CD14-positive monocyte (primary cell): ENCODE results near the gene SLC27A1. TPM values are rescaled to one million over a fixed set of nuclear protein-coding genes. Genes with fewer than 3 reads are reported as not detected.
"Not testable (repeated sequence)": the region's sequence is repeated elsewhere in the genome, so short reads cannot be mapped to it uniquely, and the experiment has no call there.

Experiments
- DNase-seq, 3 donors: peaks; one replicate each; pipeline ENCODE4 v3.0.0-alpha.2; 2011 to 2022
- H2AFZ ChIP-seq: 2 replicates; pipeline ENCODE4 v1.6.0; 2012; ENCODE audit warnings: mild to moderate bottlenecking, low read depth, low read length, inconsistent platforms; ENCODE audit not compliant: insufficient read depth, poor library complexity, severe bottlenecking
- H3K27ac ChIP-seq, 2 donors: 1 replicate in 1 of 2; 2 replicates in 1 of 2; pipeline ENCODE4 v1.5.1; 2012 to 2013; ENCODE audit warnings: low read length in 2 of 2, control low read depth in 1 of 2, inconsistent platforms in 1 of 2, low read depth in 1 of 2, mild to moderate bottlenecking in 1 of 2
- H3K27me3 ChIP-seq, 2 donors: one replicate each; pipeline versions ENCODE4 v1.6.0 to v1.6.1; 2011 to 2013; ENCODE audit warnings: low read length in 2 of 2; ENCODE audit not compliant: control insufficient read depth in 2 of 2, insufficient read depth in 2 of 2
- H3K36me3 ChIP-seq, 2 donors: replicated peaks in 1 of 2; 1 replicate in 1 of 2; 2 replicates in 1 of 2; pipeline versions ENCODE4 v1.5.1 to v1.6.1; 2012 to 2013; ENCODE audit warnings: low read length in 2 of 2, control low read depth in 1 of 2, inconsistent platforms in 1 of 2, mild to moderate bottlenecking in 1 of 2; ENCODE audit not compliant: insufficient read depth in 2 of 2, control insufficient read depth in 1 of 2
- H3K4me1 ChIP-seq, 2 donors: 1 replicate in 1 of 2; 2 replicates in 1 of 2; pipeline versions ENCODE4 v1.5.1 to v1.6.1; 2012 to 2013; ENCODE audit warnings: low read length in 2 of 2, control low read depth in 1 of 2, inconsistent platforms in 1 of 2, mild to moderate bottlenecking in 1 of 2, moderate library complexity in 1 of 2; ENCODE audit not compliant: insufficient read depth in 2 of 2, control insufficient read depth in 1 of 2
- H3K4me2 ChIP-seq: replicated peaks from 2 replicates; pipeline ENCODE3; 2012; ENCODE audit warnings: low read length, moderate library complexity, mild to moderate bottlenecking; ENCODE audit not compliant: poor library complexity, severe bottlenecking; ENCODE audit errors: extremely low read depth
- H3K4me3 ChIP-seq, 3 experiments: fragments of 200-600 bp in 1 of 3; sonication (generic) in 1 of 3; replicated peaks in 1 of 3; 1 replicate in 2 of 3; 2 replicates in 1 of 3; pipeline ENCODE4 v1.5.1; 2011 to 2013; ENCODE audit warnings: low read length in 3 of 3, mild to moderate bottlenecking in 3 of 3, control low read depth in 2 of 3, low read depth in 2 of 3, inconsistent platforms in 1 of 3, moderate library complexity in 1 of 3
- H3K79me2 ChIP-seq: 2 replicates; pipeline ENCODE4 v1.6.0; 2012; ENCODE audit warnings: mild to moderate bottlenecking, control low read depth, inconsistent platforms, low read length, moderate library complexity; ENCODE audit not compliant: insufficient read depth
- H3K9ac ChIP-seq: 2 replicates; pipeline ENCODE4 v1.6.0; 2017; ENCODE audit warnings: low read length, mild to moderate bottlenecking; ENCODE audit not compliant: insufficient read depth, poor library complexity, severe bottlenecking
- H3K9me3 ChIP-seq, 2 donors: replicated peaks in 1 of 2; 1 replicate in 1 of 2; 2 replicates in 1 of 2; pipeline versions ENCODE4 v1.5.1 to v1.6.1; 2012 to 2013; ENCODE audit warnings: low read length in 2 of 2, control low read depth in 1 of 2; ENCODE audit not compliant: control insufficient read depth in 1 of 2, insufficient read depth in 1 of 2
- H4K20me1 ChIP-seq: 2 replicates; pipeline ENCODE4 v1.6.0; 2012; ENCODE audit warnings: mild to moderate bottlenecking, low read length, control low read depth, moderate library complexity; ENCODE audit not compliant: insufficient read depth
- H3K27ac Mint-ChIP-seq, 7 donors: one replicate each; pipeline ENCODE4 v1.8.0; 2020; ENCODE audit warnings: mild to moderate bottlenecking in 7 of 7, mixed read lengths in 7 of 7, moderate library complexity in 6 of 7, inconsistent platforms in 2 of 7
- H3K27me3 Mint-ChIP-seq, 3 donors: one replicate each; pipeline ENCODE4 v1.8.0; 2021 to 2022; ENCODE audit warnings: low read depth in 3 of 3, mild to moderate bottlenecking in 3 of 3, mixed read lengths in 3 of 3, moderate library complexity in 3 of 3, inconsistent platforms in 1 of 3
- H3K36me3 Mint-ChIP-seq, 2 donors: one replicate each; pipeline ENCODE4 v1.8.0; 2020; ENCODE audit warnings: mixed read lengths in 2 of 2, inconsistent platforms in 1 of 2, mild to moderate bottlenecking in 1 of 2
- H3K4me1 Mint-ChIP-seq: one replicate; pipeline ENCODE4 v1.8.0; 2020; ENCODE audit warnings: mild to moderate bottlenecking, mixed read lengths
- H3K4me3 Mint-ChIP-seq, 2 donors: one replicate each; pipeline ENCODE4 v1.8.0; 2020; ENCODE audit warnings: mild to moderate bottlenecking in 2 of 2, mixed read lengths in 2 of 2, moderate library complexity in 1 of 2
- H3K9me3 Mint-ChIP-seq, 7 donors: one replicate each; pipeline ENCODE4 v1.8.0; 2020 to 2022; ENCODE audit warnings: mixed read lengths in 7 of 7, mild to moderate bottlenecking in 6 of 7, moderate library complexity in 6 of 7, inconsistent platforms in 2 of 7
- CTCF ChIP-seq: fragments of 200-600 bp; IDR thresholded peaks from one replicate; pipeline ENCODE4 v1.8.0; 2022; ENCODE audit warnings: antibody characterized with exemption, mild to moderate bottlenecking
- WGBS: methylation state at CpG from one replicate; pipeline ENCODE4 v1.1.5; 2013; ENCODE audit warnings: missing lambda C conversion rate; ENCODE audit not compliant: insufficient coverage; 5-methylcytosine and 5-hydroxymethylcytosine counted together
- intact Hi-C, 2 donors: fragments of 100-400 bp; cut with micrococcal nuclease; formaldehyde crosslinking; loops; one replicate each; pipeline versions ENCODE4 v1.15.0 to v1.15.1; 2023
- polyA plus RNA-seq, 3 donors: library from polyadenylated mRNA; depleted of rRNA in 1 of 3; unstranded in 2 of 3; stranded (reverse) in 1 of 3; fragments of 300-500 nt in 2 of 3; fragments of >200 nt in 1 of 3; fragmentation: Illumina TruSeq in 2 of 3; gene quantifications; 1 replicate in 2 of 3; 2 replicates in 1 of 3; pipeline ENCODE4 v1.2.3, GENCODE V29; 2012 to 2021

The SLC27A1 gene
- polyA plus RNA-seq, 3 donors = 27.1 to 36.5 (median 27.6) TPM

GRCh38 chr19:17515408-17516149 lies 45.3 kb downstream of the SLC27A1 start:
- WGBS = over 99% methylated on average over 12 of the region's 15 CpGs
- H3K9ac ChIP-seq = no peak overlapping the region
- H3K4me1 Mint-ChIP-seq = peaks cover 26% of the 10 kb centered on the region
- H3K27ac Mint-ChIP-seq = peak overlapping the region in 1 of 7 donors; percentile 18
- H3K4me3 Mint-ChIP-seq = no peak overlapping the region
- H3K79me2 ChIP-seq = peaks cover 59% of the 10 kb centered on the region
- no peak overlapping the region for H3K27ac ChIP-seq
- H3K36me3 ChIP-seq = peaks cover 27 to 52% of the 10 kb centered on the region in 2 donors
- H2AFZ ChIP-seq = no peak overlapping the region
- H3K27me3 Mint-ChIP-seq = peaks cover 0 to 4% (median 0%) of the 10 kb centered on the region in 3 donors
- H3K4me2 ChIP-seq = no peak overlapping the region
- peaks cover 11 to 13% of the 10 kb centered on the region in 2 donors for H3K9me3 ChIP-seq
- H4K20me1 ChIP-seq = peaks cover 20% of the 10 kb centered on the region
- peaks cover 21 to 30% of the 10 kb centered on the region in 2 donors for H3K4me1 ChIP-seq
- H3K36me3 Mint-ChIP-seq = peaks cover 28 to 56% of the 10 kb centered on the region in 2 donors
- H3K27me3 ChIP-seq = no peaks in the 10 kb centered on the region
- intact Hi-C loops = no loop called here
- H3K4me3 ChIP-seq = no peak overlapping the region
- no peak for TF ChIP-seq CTCF
- DNase-seq = no peak
- peaks cover 8 to 19% (median 13%) of the 10 kb centered on the region in 7 donors for H3K9me3 Mint-ChIP-seq

GRCh38 chr19:17517898-17518297 lies 47.6 kb downstream of the SLC27A1 start:
- Histone ChIP-seq H3K4me3 (no peak overlapping the region), H2AFZ (no peak overlapping the region), H3K9me3 (peaks cover 11 to 13% of the 10 kb centered on the region in 2 donors), H3K27me3 (no peaks in the 10 kb centered on the region), H3K36me3 (peaks cover 34 to 58% of the 10 kb centered on the region in 2 donors), H3K4me2 (no peak overlapping the region), H3K4me1 (peaks cover 27 to 35% of the 10 kb centered on the region in 2 donors), H4K20me1 (peaks cover 11% of the 10 kb centered on the region), H3K27ac (no peak overlapping the region), H3K79me2 (peaks cover 37% of the 10 kb centered on the region), H3K9ac (no peak overlapping the region)
- Mint-ChIP-seq H3K4me3 (no peak overlapping the region), H3K4me1 (peaks cover 31% of the 10 kb centered on the region), H3K9me3 (peaks cover 8 to 18% (median 13%) of the 10 kb centered on the region in 7 donors), H3K27ac (peak overlapping the region in 1 of 7 donors; percentile 33), H3K27me3 (peaks cover 0 to 4% (median 1%) of the 10 kb centered on the region in 3 donors), H3K36me3 (peaks cover 30 to 67% of the 10 kb centered on the region in 2 donors)
- no CpG with 5 or more reads among the region's 1 CpG for WGBS
- TF ChIP-seq CTCF = no peak
- intact Hi-C loops = no loop called here
- no peak for DNase-seq

DNA sequence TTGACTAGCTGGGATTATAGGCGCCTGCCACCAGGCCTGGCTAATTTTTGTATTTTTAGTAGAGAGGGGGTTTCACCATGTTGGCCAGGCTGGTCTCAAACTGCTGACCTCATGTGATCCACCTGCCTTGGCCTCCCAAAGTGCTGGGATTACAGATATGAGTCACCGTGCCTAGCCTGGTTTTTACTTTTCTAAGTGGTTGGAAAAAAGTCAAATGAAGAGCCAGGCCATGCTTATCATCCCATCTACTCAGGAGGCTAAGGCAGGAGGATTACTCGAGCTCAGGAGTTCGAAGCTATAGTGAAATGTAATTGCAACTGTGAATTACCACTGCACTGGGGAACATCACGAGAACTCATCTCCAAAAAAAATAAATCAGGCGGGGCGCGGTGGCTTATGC lies 48.3 kb downstream of the SLC27A1 start:
- peaks cover 30 to 65% of the 10 kb centered on the region in 2 donors for H3K36me3 Mint-ChIP-seq
- peaks cover 31% of the 10 kb centered on the region for H3K4me1 Mint-ChIP-seq
- H3K9ac ChIP-seq, H4K20me1 ChIP-seq, intact Hi-C loops, H3K27me3 Mint-ChIP-seq, H3K4me3 ChIP-seq, DNase-seq, H3K27me3 ChIP-seq, H3K4me2 ChIP-seq, H2AFZ ChIP-seq, H3K27ac ChIP-seq, H3K4me3 Mint-ChIP-seq: not testable (repeated sequence)
- Histone ChIP-seq H3K4me1 (peaks cover 27 to 35% of the 10 kb centered on the region in 2 donors), H3K79me2 (peaks cover 30% of the 10 kb centered on the region), H3K36me3 (peaks cover 34 to 58% of the 10 kb centered on the region in 2 donors), H3K9me3 (peaks cover 11 to 13% of the 10 kb centered on the region in 2 donors)
- H3K9me3 Mint-ChIP-seq = peaks cover 8 to 20% (median 13%) of the 10 kb centered on the region in 7 donors
- H3K27ac Mint-ChIP-seq = peak overlapping the region in 1 of 7 donors; percentile 13
- 100% methylated on average over 5 of the region's 8 CpGs for WGBS
